Upper lobe of right lung (tissue), 1 donor: ENCODE results near the gene MID1. TPM values are rescaled to one million over a fixed set of nuclear protein-coding genes. Genes with fewer than 3 reads are reported as not detected.

Experiments
- ATAC-seq: fragments of 200-7000 bp; cut with Tn5 transposase; one replicate; pipeline ENCODE4 v1.9.1; 2020; ENCODE audit warnings: mild to moderate bottlenecking, moderate library complexity
- DNase-seq: peaks from one replicate; pipeline ENCODE4 v3.0.0-alpha.2; 2020
- H3K27ac ChIP-seq: fragments of 200-600 bp; one replicate; pipeline ENCODE4 v1.8.0; 2022
- H3K27me3 ChIP-seq: fragments of 200-600 bp; one replicate; pipeline ENCODE4 v1.8.0; 2022; ENCODE audit warnings: mild to moderate bottlenecking
- H3K36me3 ChIP-seq: fragments of 200-600 bp; one replicate; pipeline ENCODE4 v1.8.0; 2022
- H3K4me1 ChIP-seq: fragments of 200-600 bp; one replicate; pipeline ENCODE4 v1.8.0; 2022
- H3K4me3 ChIP-seq: fragments of 200-600 bp; one replicate; pipeline ENCODE4 v1.8.0; 2022; ENCODE audit warnings: mild to moderate bottlenecking
- H3K9me3 ChIP-seq: fragments of 200-600 bp; one replicate; pipeline ENCODE4 v1.8.0; 2022
- intact Hi-C: fragments of 100-400 bp; cut with DNase I; formaldehyde crosslinking; loops from one replicate; pipeline ENCODE4 v1.11.0; 2022
- total RNA-seq: library from RNA; stranded (reverse); fragmentation: NEBNext Ultra II Directional; extraction: Animal tissue kit (Norgen Biotek cat#: 25700); gene quantifications from one replicate; pipeline ENCODE4 v1.2.1, GENCODE V29; 2021
- TF ChIP-seq, protein P1 (sequence below): fragments of 200-600 bp; IDR thresholded peaks from one replicate; pipeline ENCODE4 v1.8.0; 2022; ENCODE audit warnings: antibody characterized with exemption
- donor health status: DM: no; HTN: yes; CAD: no; lungs with severe emphysema.

MID1 gene
- total RNA-seq, 1 donor from 2014 or later: 24.5 TPM

DNA sequence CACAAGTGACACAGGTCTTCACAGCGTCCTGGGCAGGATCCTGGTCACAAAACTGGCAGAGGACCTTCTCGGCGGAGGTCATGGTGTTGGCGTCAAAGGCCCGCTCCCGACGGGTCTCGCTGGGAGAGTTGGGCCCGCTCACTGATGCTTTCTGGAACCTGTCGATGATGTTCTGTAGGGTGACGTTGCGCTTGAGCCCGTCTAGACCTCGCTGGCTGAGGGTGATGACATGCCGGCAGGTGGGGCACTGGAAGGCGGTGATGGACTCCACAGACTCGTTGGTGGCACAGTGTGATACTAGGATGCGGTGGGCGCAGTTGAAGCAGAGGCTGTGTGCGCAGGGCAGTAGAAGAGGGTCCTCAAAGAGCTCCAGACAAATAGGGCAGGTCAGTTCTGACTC is 53.2 kb downstream of the MID1 start:
- DNase-seq: no peak
- Histone ChIP-seq H3K27ac (no peak overlapping the region), H3K4me1 (no peaks in the 10 kb centered on the region), H3K27me3 (no peaks in the 10 kb centered on the region), H3K4me3 (no peak overlapping the region), H3K36me3 (no peaks in the 10 kb centered on the region), H3K9me3 (no peaks in the 10 kb centered on the region)
- ATAC-seq: no peak
- intact Hi-C loops: no loop called here
- TF ChIP-seq, protein P1, sequence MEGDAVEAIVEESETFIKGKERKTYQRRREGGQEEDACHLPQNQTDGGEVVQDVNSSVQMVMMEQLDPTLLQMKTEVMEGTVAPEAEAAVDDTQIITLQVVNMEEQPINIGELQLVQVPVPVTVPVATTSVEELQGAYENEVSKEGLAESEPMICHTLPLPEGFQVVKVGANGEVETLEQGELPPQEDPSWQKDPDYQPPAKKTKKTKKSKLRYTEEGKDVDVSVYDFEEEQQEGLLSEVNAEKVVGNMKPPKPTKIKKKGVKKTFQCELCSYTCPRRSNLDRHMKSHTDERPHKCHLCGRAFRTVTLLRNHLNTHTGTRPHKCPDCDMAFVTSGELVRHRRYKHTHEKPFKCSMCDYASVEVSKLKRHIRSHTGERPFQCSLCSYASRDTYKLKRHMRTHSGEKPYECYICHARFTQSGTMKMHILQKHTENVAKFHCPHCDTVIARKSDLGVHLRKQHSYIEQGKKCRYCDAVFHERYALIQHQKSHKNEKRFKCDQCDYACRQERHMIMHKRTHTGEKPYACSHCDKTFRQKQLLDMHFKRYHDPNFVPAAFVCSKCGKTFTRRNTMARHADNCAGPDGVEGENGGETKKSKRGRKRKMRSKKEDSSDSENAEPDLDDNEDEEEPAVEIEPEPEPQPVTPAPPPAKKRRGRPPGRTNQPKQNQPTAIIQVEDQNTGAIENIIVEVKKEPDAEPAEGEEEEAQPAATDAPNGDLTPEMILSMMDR: no peak

DNA sequence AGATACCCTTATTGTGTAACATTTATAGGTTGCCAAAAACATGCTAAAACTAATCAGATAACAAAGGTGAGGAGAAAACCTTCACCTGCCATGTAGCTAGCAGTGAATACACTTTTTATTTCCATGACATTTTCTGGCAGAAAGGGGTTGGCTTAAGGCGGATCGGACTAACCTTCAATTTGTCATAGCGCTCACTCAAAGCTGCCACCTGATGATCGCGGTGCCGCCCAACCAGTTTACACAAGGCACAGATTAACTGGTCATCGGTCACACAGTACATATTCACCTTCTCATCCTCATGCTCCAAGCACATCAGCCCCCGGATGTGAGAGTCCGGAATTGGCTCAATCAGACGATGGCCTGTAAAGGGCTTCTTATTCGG is 53.7 kb downstream of the MID1 start:
- Histone ChIP-seq H3K4me1 (no peaks in the 10 kb centered on the region), H3K9me3 (no peaks in the 10 kb centered on the region), H3K27me3 (no peaks in the 10 kb centered on the region), H3K27ac (no peak overlapping the region), H3K4me3 (no peak overlapping the region), H3K36me3 (no peaks in the 10 kb centered on the region)
- TF ChIP-seq, protein P1: no peak
- DNase-seq (no peak), ATAC-seq (no peak)
- intact Hi-C loops: no loop called here

DNA sequence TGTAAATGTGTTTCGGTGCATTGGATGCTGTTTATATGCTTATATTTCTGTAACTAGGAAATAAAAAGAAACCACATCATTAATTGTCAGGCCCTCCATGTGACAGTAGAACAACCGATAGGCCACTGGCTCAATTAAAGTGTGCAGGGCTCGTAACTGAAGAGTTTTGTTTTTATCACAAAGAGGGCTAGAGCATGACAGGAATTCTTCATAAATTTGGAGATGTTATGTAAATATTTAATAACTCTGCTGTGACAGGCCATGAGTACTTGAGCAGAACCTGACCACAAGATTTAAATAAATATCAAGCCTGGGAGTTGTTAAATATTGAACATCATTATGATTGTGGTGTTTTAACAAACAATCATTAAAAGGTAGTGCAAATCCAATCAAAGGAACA is 55.9 kb downstream of the MID1 start:
- Histone ChIP-seq H3K27ac (no peak overlapping the region), H3K4me3 (no peak overlapping the region), H3K27me3 (no peaks in the 10 kb centered on the region), H3K9me3 (no peaks in the 10 kb centered on the region), H3K36me3 (no peaks in the 10 kb centered on the region), H3K4me1 (no peaks in the 10 kb centered on the region)
- ATAC-seq (no peak), DNase-seq (no peak)
- intact Hi-C loops: no loop called here
- TF ChIP-seq, protein P1: no peak

DNA sequence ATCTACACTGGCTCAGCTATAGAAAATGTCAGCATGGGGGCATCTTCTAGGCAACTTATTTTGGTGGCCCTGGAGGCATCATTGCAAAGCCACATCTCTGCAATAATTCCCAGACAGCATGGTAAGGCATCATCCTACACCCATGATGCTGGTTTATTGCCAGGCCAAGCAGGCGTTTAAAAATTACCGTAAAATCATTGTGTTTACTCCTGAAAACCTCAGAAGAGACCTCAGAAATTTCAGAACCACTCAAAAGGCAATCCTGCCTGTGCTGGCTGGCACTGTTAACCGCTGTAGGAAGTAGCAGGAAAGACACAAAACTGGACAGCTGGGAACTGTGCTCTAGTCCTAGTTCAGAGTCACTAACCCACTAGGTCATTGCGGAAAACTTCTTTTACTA is 63.2 kb downstream of the MID1 start:
- Histone ChIP-seq H3K36me3 (no peaks in the 10 kb centered on the region), H3K4me3 (no peak overlapping the region), H3K27ac (no peak overlapping the region), H3K4me1 (no peaks in the 10 kb centered on the region), H3K9me3 (no peaks in the 10 kb centered on the region), H3K27me3 (no peaks in the 10 kb centered on the region)
- TF ChIP-seq, protein P1: no peak
- DNase-seq (no peak), ATAC-seq (no peak)
- intact Hi-C loops: no loop called here

DNA sequence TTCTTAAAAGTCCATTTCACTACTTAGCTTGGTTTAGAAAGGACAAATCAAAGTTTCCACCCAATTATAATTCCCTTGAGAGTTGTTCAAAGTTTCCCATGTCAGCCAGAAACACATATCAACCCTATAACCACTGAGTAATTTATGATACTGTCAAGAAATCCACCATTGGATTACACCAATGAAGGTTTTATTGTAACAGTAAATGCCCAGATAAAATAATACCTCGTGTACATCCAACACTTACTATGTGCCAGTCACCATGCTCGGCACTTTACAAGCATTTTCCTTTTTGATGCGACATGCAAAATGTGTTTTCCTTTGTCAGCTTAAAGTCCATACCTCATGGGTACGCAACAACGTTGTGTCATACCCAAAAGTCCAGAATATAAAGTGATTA is 64.0 kb downstream of the MID1 start:
- H3K9me3 ChIP-seq: no peaks in the 10 kb centered on the region
- no peak for ATAC-seq
- H3K4me3 ChIP-seq: no peak overlapping the region
- no peaks in the 10 kb centered on the region for H3K4me1 ChIP-seq
- intact Hi-C loops: no loop called here
- no peaks in the 10 kb centered on the region for H3K27me3 ChIP-seq
- no peak overlapping the region for H3K27ac ChIP-seq
- TF ChIP-seq, protein P1: no peak
- no peak for DNase-seq
- no peaks in the 10 kb centered on the region for H3K36me3 ChIP-seq

DNA sequence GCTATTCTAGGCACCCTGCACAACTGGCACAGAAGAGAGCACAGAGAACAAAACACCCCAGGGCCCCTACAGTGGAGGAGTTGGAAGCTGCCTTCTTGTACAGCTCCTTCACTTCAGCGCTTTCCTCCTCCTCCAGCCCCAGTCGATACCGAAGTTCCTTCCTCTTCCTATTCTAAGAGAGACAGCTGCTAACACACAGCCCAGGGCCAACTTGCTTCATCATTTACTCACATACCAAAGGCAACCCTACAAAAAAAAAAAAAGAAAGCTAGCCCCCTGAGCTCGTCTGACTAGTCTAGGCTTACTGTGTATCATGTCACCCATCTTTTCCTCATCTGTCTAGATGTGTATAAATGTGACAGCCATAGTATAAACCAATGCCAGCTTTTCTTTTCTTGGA is 64.5 kb downstream of the MID1 start:
- intact Hi-C loops: no loop called here
- no peak overlapping the region for H3K27ac ChIP-seq
- no peaks in the 10 kb centered on the region for H3K27me3 ChIP-seq
- H3K4me3 ChIP-seq: no peak overlapping the region
- TF ChIP-seq, protein P1: no peak
- no peaks in the 10 kb centered on the region for H3K4me1 ChIP-seq
- DNase-seq: no peak
- no peaks in the 10 kb centered on the region for H3K9me3 ChIP-seq
- ATAC-seq: no peak
- H3K36me3 ChIP-seq: no peaks in the 10 kb centered on the region
